ENCODE results near the gene EPC2. TPM values are rescaled to one million over a fixed set of nuclear protein-coding genes. Genes with fewer than 3 reads are reported as not detected.

The EPC2 gene
- total and polyA plus RNA-seq, 2 of the 8 experiments (the other 6 are each of a cell fraction or from before 2014, with no cell fraction given), result 16.1 to 25.7 TPM

GRCh38 chr2:148720501-148721001, 76.0 kb downstream of the EPC2 start (continued):
- TF ChIP-seq CHD7 (IDR thresholded peaks at IDR 0.05; ENCODE audit: insufficient replicate concordance, low read length) (no peak), HDAC2 (IDR thresholded peaks at IDR 0.05; ENCODE audit: borderline replicate concordance in 1 of 2, low read depth in 2 of 2, low read length in 2 of 2) (no peak), SUZ12 (IDR thresholded peaks at IDR 0.05; ENCODE audit: low read length) (no peak), KDM1A (IDR thresholded peaks at IDR 0.05; ENCODE audit: borderline replicate concordance, low read length) (no peak), ATF3 (IDR thresholded peaks at IDR 0.05; ENCODE audit: insufficient read depth, low read depth, low read length) (no peak), USF2 (IDR thresholded peaks at IDR 0.05; ENCODE audit: low read length) (no peak), TEAD4 (IDR thresholded peaks at IDR 0.05; ENCODE audit: low read depth, low read length) (no peak), EGR1 (IDR thresholded peaks at IDR 0.05; ENCODE audit: borderline replicate concordance, low read depth, low read length) (no peak)

Data from H1 (cell line).